Measurements from ENCODE around the gene USP9X. TPM values are rescaled to one million over a fixed set of nuclear protein-coding genes. Genes with fewer than 3 reads are reported as not detected.
A peak's percentile ranks its signal among the peaks of the same experiment; 100 is the strongest.

The USP9X gene
- total and polyA plus RNA-seq, 9 of the 15 experiments (the other 6 are each of a cell fraction or from before 2014, with no cell fraction given): 10.9 to 47.8 (median 29.5) TPM

DNA sequence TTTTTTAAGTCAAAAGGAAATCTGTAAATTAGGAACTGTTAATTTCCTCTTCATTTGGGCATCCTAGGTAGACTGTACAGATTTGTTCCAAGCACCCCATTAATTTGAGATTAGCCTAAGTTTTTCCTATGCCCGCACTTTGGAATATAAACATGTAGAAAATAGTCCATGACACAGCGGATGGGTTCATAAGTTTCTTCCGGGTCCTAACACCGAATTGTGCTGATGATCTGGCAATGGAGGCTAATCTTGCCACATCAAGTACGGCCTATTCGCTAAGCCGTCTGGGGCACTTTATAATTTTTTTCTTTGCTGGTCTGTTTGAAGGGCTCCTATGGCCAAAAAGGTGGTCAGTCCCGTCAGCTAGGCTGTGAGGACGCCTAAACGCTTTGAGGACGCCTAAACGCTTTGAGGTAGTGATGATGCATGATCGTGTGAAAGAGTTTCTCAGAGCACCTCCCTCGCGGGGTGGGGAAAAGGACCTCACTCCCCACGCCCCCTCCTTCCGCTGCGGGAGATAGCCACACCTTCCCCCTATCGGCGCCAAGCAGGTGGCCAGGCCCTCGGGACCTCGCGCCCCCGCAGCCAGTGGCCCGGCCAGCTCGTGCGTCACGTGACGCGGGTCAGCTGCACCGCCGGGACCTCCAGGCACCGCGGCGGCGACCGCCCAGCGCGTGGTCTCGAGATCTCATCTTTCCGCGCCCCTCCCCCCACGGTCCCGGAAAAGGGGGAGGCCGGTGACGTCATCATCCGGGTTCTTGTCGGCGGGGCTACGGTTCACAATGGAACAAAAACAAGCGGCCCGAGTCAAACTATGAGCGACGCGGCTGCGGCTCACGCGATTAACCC is 977 bp upstream of the USP9X start (continued):
- TF ChIP-seq ZNF274 (IDR thresholded peaks at IDR 0.05; ENCODE audit: borderline replicate concordance, low read depth, low read length) (peak; percentile 73; the same call in 1 of the 2 replicates), CBX2 (IDR thresholded peaks at IDR 0.05; ENCODE audit: insufficient read depth, low read length, poor library complexity, severe bottlenecking) (no peak), RNF219 (CRISPR knock-in tag; IDR thresholded peaks at IDR 0.05) (no peak), TEAD4 (IDR thresholded peaks at IDR 0.05; ENCODE audit: low read length) (peak; percentile 83), TEAD4 (CRISPR knock-in tag; IDR thresholded peaks at IDR 0.05; ENCODE audit: borderline replicate concordance) (no peak), ZNF217 (CRISPR knock-in tag; IDR thresholded peaks at IDR 0.05) (no peak), STAT5A (IDR thresholded peaks at IDR 0.05; ENCODE audit: borderline replicate concordance, low read length) (peak; percentile 68; the same call in 1 of the 2 replicates), SIRT6 (IDR thresholded peaks at IDR 0.05; ENCODE audit: low read depth, low read length) (no peak), TEAD2 (tag; IDR thresholded peaks at IDR 0.05) (no peak), ELK1 (CRISPR knock-in tag; IDR thresholded peaks at IDR 0.05) (no peak), KLF16 (IDR thresholded peaks at IDR 0.05) (peak; percentile 86), HES1 (IDR thresholded peaks at IDR 0.05; ENCODE audit: low read depth) (peak; percentile 99), ZNF445 (CRISPR knock-in tag; IDR thresholded peaks at IDR 0.05; ENCODE audit: low read depth) (no peak), CAMTA2 (CRISPR knock-in tag; conservative IDR thresholded peaks at IDR 0.05) (no peak), DACH1 (IDR thresholded peaks at IDR 0.05; ENCODE audit: partially characterized antibody) (peak; percentile 90), HDAC8 (tag; IDR thresholded peaks at IDR 0.05) (no peak), TCF7L2 (IDR thresholded peaks at IDR 0.05; ENCODE audit: low read depth, low read length) (no peak)
- TF ChIP-seq, protein P1, sequence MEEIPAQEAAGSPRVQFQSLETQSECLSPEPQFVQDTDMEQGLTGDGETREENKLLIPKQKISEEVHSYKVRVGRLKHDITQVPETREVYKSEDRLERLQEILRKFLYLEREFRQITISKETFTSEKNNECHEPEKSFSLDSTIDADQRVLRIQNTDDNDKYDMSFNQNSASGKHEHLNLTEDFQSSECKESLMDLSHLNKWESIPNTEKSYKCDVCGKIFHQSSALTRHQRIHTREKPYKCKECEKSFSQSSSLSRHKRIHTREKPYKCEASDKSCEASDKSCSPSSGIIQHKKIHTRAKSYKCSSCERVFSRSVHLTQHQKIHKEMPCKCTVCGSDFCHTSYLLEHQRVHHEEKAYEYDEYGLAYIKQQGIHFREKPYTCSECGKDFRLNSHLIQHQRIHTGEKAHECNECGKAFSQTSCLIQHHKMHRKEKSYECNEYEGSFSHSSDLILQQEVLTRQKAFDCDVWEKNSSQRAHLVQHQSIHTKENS (CRISPR knock-in tag; IDR thresholded peaks at IDR 0.05): no peak
- TF ChIP-seq, protein P2, sequence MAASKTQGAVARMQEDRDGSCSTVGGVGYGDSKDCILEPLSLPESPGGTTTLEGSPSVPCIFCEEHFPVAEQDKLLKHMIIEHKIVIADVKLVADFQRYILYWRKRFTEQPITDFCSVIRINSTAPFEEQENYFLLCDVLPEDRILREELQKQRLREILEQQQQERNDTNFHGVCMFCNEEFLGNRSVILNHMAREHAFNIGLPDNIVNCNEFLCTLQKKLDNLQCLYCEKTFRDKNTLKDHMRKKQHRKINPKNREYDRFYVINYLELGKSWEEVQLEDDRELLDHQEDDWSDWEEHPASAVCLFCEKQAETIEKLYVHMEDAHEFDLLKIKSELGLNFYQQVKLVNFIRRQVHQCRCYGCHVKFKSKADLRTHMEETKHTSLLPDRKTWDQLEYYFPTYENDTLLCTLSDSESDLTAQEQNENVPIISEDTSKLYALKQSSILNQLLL (CRISPR knock-in tag; IDR thresholded peaks at IDR 0.05; ENCODE audit: borderline replicate concordance): no peak
- TF ChIP-seq, protein P3, sequence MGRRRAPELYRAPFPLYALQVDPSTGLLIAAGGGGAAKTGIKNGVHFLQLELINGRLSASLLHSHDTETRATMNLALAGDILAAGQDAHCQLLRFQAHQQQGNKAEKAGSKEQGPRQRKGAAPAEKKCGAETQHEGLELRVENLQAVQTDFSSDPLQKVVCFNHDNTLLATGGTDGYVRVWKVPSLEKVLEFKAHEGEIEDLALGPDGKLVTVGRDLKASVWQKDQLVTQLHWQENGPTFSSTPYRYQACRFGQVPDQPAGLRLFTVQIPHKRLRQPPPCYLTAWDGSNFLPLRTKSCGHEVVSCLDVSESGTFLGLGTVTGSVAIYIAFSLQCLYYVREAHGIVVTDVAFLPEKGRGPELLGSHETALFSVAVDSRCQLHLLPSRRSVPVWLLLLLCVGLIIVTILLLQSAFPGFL (CRISPR knock-in tag; IDR thresholded peaks at IDR 0.05): no peak
